SK-N-SH (cell line): ENCODE measurements around the gene CAPN3. TPM values are rescaled to one million over a fixed set of nuclear protein-coding genes. Genes with fewer than 3 reads are reported as not detected.

Experiments used
- CTCF ChIA-PET: fragments of 300-600, 350-600 bp; formaldehyde crosslinking; extraction: SDS; loops from one replicate; lab custom pipeline; 2021; lab: Yijun Ruan, JAX
- POLR2A ChIA-PET: fragments of 350-600 bp; sonication (Branson Sonifier 250); formaldehyde crosslinking; extraction: SDS; loops from one replicate; lab custom pipeline; 2020; ENCODE audit warnings: antibody characterized with exemption, inconsistent platforms; lab: Yijun Ruan, JAX
- DNase-seq: peaks from one replicate; pipeline ENCODE4 v3.0.0; 2012
- H2AFZ ChIP-seq: fragments of 200-600 bp; sonication (generic); 2 replicates; pipeline ENCODE4 v1.8.1; 2016; ENCODE audit warnings: antibody characterized with exemption, mild to moderate bottlenecking, low read depth
- H3F3A ChIP-seq: fragments of 200-600 bp; sonication (generic); replicated peaks from 2 replicates; pipeline ENCODE3; 2016; ENCODE audit warnings: antibody characterized with exemption, mild to moderate bottlenecking; ENCODE audit not compliant: insufficient read depth
- H3K27ac ChIP-seq, 2 experiments: fragments of 200-500 bp in 1 of 2; fragments of 200-600 bp in 1 of 2; sonication (Bioruptor generic) in 1 of 2; sonication (generic), shearing (Covaris generic) in 1 of 2; 2 replicates each; pipeline versions ENCODE4 v1.5.1 to v1.6.1; 2014 to 2016; ENCODE audit warnings: low read depth in 2 of 2, inconsistent platforms in 1 of 2, low read length in 1 of 2, mild to moderate bottlenecking in 1 of 2, mixed read lengths in 1 of 2
- H3K27me3 ChIP-seq: fragments of 200-600 bp; sonication (generic), shearing (Covaris generic); 2 replicates; pipeline ENCODE4 v1.6.1; 2016; ENCODE audit warnings: mixed run types; ENCODE audit not compliant: insufficient read depth
- H3K36me3 ChIP-seq, 2 experiments: fragments of 200-500 bp in 1 of 2; fragments of 200-600 bp in 1 of 2; sonication (Bioruptor generic) in 1 of 2; sonication (generic) in 1 of 2; replicated peaks in 1 of 2; 2 replicates each; pipeline versions ENCODE3 to v1.5.1; 2014 to 2016; ENCODE audit warnings: low read length in 1 of 2, mild to moderate bottlenecking in 1 of 2; ENCODE audit not compliant: insufficient read depth in 2 of 2, control insufficient read depth in 1 of 2
- H3K4me1 ChIP-seq, 2 experiments: fragments of 200-500 bp in 1 of 2; fragments of 200-600 bp in 1 of 2; sonication (Bioruptor generic) in 1 of 2; sonication (generic), shearing (Covaris generic) in 1 of 2; 2 replicates each; pipeline versions ENCODE4 v1.5.1 to v1.6.1; 2014 to 2016; ENCODE audit warnings: low read depth in 1 of 2, low read length in 1 of 2, mixed run types in 1 of 2; ENCODE audit not compliant: insufficient read depth in 2 of 2, control insufficient read depth in 1 of 2
- H3K4me2 ChIP-seq: fragments of 200-600 bp; sonication (generic), shearing (Covaris generic); 2 replicates; pipeline ENCODE4 v1.6.1; 2017; ENCODE audit warnings: mixed run types
- H3K4me3 ChIP-seq, 2 experiments: fragments of 200-500 bp in 1 of 2; fragments of 200-600 bp in 1 of 2; sonication (Bioruptor generic) in 1 of 2; sonication (generic), shearing (Covaris generic) in 1 of 2; 2 replicates each; pipeline versions ENCODE4 v1.5.1 to v1.8.1; 2014 to 2016; ENCODE audit warnings: low read depth in 2 of 2, inconsistent platforms in 1 of 2, low read length in 1 of 2, mild to moderate bottlenecking in 1 of 2, mixed read lengths in 1 of 2, moderate library complexity in 1 of 2
- H3K79me2 ChIP-seq: fragments of 200-600 bp; sonication (generic); 2 replicates; pipeline ENCODE4 v1.8.1; 2017; ENCODE audit warnings: mild to moderate bottlenecking; ENCODE audit not compliant: insufficient read depth
- H3K9ac ChIP-seq: fragments of 200-600 bp; sonication (generic); 2 replicates; pipeline ENCODE4 v1.6.1; 2017; ENCODE audit warnings: mixed run types
- H3K9me2 ChIP-seq: fragments of 200-600 bp; sonication (generic); 2 replicates; pipeline ENCODE4 v1.6.1; 2017; ENCODE audit warnings: mixed run types
- H3K9me3 ChIP-seq: fragments of 200-600 bp; sonication (generic); 2 replicates; pipeline ENCODE4 v1.6.1; 2017; ENCODE audit warnings: mixed run types, mild to moderate bottlenecking, moderate library complexity
- H4K20me1 ChIP-seq: fragments of 200-600 bp; sonication (generic); 2 replicates; pipeline ENCODE4 v1.6.1; 2017; ENCODE audit warnings: mild to moderate bottlenecking, mixed run types; ENCODE audit not compliant: insufficient read depth
- CHD2 ChIP-seq: fragments of 150-350 bp; IDR thresholded peaks from 2 replicates; pipeline ENCODE4 v1.6.1; 2018; ENCODE audit warnings: low read length; ENCODE audit not compliant: partially characterized antibody
- CTCF ChIP-seq: fragments of 200-600 bp; sonication (generic); IDR thresholded peaks from 2 replicates; pipeline ENCODE4 v1.6.1; 2017; ENCODE audit warnings: antibody characterized with exemption, mild to moderate bottlenecking, moderate library complexity
- FOSL2 ChIP-seq: IDR thresholded peaks from 2 replicates; pipeline ENCODE4 v1.4.0; 2012; ENCODE audit warnings: low read depth, mild to moderate bottlenecking, moderate library complexity, borderline replicate concordance
- FOXM1 ChIP-seq: IDR thresholded peaks from 2 replicates; pipeline ENCODE4 v1.4.0; 2012; ENCODE audit warnings: low read depth, mild to moderate bottlenecking
- MEF2A ChIP-seq: IDR thresholded peaks from 2 replicates; pipeline ENCODE4 v1.4.0; 2012; ENCODE audit warnings: low read depth, borderline replicate concordance
- NFIC ChIP-seq: IDR thresholded peaks from 2 replicates; pipeline ENCODE4 v1.4.0; 2012; ENCODE audit warnings: borderline replicate concordance
- NRF1 ChIP-seq: IDR thresholded peaks from 2 replicates; pipeline ENCODE4 v1.6.1; 2012; ENCODE audit warnings: low read depth, mild to moderate bottlenecking, low read length
- POLR2AphosphoS5 ChIP-seq: IDR thresholded peaks from 2 replicates; pipeline ENCODE4 v1.6.1; 2012; ENCODE audit warnings: low read depth, low read length
- RFX5 ChIP-seq: IDR thresholded peaks from 2 replicates; pipeline ENCODE4 v1.6.1; 2012; ENCODE audit warnings: mild to moderate bottlenecking, improper control_type of control experiment, low read length
- TAF1 ChIP-seq: IDR thresholded peaks from 2 replicates; pipeline ENCODE4 v1.6.1; 2012; ENCODE audit warnings: low read depth, mild to moderate bottlenecking, low read length, moderate library complexity, borderline replicate concordance
- TCF12 ChIP-seq: IDR thresholded peaks from 2 replicates; pipeline ENCODE4 v1.4.0; 2012
- TEAD4 ChIP-seq: IDR thresholded peaks from 2 replicates; pipeline ENCODE4 v1.4.0; 2012; ENCODE audit warnings: mild to moderate bottlenecking, borderline replicate concordance; ENCODE audit not compliant: insufficient read depth
- USF2 ChIP-seq: fragments of 150-350 bp; IDR thresholded peaks from 2 replicates; pipeline ENCODE4 v1.6.1; 2017; ENCODE audit warnings: antibody characterized with exemption, low read length, low read depth, borderline replicate concordance
- WGBS: methylation state at CpG from one replicate; pipeline ENCODE4 v1.1.6; 2017; ENCODE audit warnings: low lambda C conversion rate; 5-methylcytosine and 5-hydroxymethylcytosine counted together
- polyA plus RNA-seq, 3 experiments: library from polyadenylated mRNA; depleted of rRNA; stranded (reverse); fragments of >200 nt; gene quantifications; 2 replicates each; pipeline ENCODE4 v1.2.3, GENCODE V29; 2012
- TF ChIP-seq, protein P1 (sequence below): IDR thresholded peaks from 2 replicates; pipeline ENCODE4 v1.4.0; 2012; ENCODE audit warnings: low read depth, borderline replicate concordance
- TF ChIP-seq, protein P2 (sequence below): IDR thresholded peaks from 2 replicates; pipeline ENCODE4 v1.4.0; 2012; ENCODE audit warnings: low read depth
- TF ChIP-seq, protein P3 (sequence below): IDR thresholded peaks from 2 replicates; pipeline ENCODE4; 2012

Gene CAPN3
- polyA plus RNA-seq, 1 of the 3 experiments (the other 2 are of a cell fraction) = 1.8 TPM

DNA sequence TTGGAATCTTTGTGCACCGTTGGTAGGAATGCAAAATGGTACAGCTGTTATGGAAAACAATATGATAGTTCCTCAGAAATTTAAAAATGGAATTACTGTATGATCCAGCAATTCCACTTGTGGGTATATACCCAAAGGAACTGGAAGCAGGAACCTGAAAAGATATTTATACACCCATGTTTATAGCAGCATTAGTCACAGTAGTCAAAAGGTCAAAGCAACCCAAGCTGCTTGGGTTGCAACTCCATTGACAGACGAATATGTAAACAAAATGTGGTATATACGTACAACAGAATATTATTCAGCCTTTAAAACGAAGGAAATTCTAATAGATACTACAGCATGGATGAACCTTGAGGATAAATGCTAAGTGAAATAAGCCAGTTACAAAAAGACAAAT lies 35.0 kb upstream of the CAPN3 start (continued):
- TF ChIP-seq, protein P1, sequence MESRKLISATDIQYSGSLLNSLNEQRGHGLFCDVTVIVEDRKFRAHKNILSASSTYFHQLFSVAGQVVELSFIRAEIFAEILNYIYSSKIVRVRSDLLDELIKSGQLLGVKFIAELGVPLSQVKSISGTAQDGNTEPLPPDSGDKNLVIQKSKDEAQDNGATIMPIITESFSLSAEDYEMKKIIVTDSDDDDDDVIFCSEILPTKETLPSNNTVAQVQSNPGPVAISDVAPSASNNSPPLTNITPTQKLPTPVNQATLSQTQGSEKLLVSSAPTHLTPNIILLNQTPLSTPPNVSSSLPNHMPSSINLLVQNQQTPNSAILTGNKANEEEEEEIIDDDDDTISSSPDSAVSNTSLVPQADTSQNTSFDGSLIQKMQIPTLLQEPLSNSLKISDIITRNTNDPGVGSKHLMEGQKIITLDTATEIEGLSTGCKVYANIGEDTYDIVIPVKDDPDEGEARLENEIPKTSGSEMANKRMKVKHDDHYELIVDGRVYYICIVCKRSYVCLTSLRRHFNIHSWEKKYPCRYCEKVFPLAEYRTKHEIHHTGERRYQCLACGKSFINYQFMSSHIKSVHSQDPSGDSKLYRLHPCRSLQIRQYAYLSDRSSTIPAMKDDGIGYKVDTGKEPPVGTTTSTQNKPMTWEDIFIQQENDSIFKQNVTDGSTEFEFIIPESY = no peak
- TF ChIP-seq CTCF = no peak
- no peak for TF ChIP-seq MEF2A

DNA sequence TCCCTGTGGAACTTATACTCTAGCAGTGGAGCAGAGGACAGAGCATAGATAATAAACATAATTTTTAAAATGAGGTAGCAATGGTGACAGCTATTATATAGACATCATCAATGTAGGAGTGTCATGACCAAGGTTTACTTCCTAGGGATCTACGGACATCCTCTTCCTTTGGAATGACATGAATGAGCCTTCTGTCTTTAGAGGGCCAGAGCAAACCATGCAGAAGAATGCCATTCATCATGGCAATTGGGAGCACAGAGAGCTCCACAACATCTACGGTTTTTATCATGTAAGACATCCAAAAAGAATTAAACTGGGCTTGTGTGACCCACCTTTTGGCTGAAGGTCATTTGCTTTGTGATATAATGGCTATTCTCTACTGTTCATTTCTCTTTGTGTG lies 30.1 kb upstream of the CAPN3 start:
- Histone ChIP-seq H3K4me2 (no peak overlapping the region), H3K36me3 (peaks cover 0 to 6% of the 10 kb centered on the region in 2 experiments), H3K27me3 (no peaks in the 10 kb centered on the region), H3K9me3 (no peaks in the 10 kb centered on the region; the same call in 1 of the 2 replicates), H3K4me1 (no peaks in the 10 kb centered on the region), H4K20me1 (no peaks in the 10 kb centered on the region), H2AFZ (no peak overlapping the region), H3K9me2 (no peaks in the 10 kb centered on the region), H3K79me2 (no peaks in the 10 kb centered on the region), H3K4me3 (no peak overlapping the region), H3F3A (no peaks in the 10 kb centered on the region), H3K27ac (no peak overlapping the region), H3K9ac (no peak overlapping the region)
- POLR2A ChIA-PET = no interaction called here
- no peak for DNase-seq
- CTCF ChIA-PET = no interaction called here
- TF ChIP-seq TAF1 (no peak), NFIC (no peak), USF2 (no peak), FOSL2 (no peak), POLR2AphosphoS5 (no peak), CTCF (no peak), NRF1 (no peak), TEAD4 (no peak), CHD2 (no peak), TCF12 (no peak), RFX5 (no peak), FOXM1 (no peak)
- TF ChIP-seq, protein P2, sequence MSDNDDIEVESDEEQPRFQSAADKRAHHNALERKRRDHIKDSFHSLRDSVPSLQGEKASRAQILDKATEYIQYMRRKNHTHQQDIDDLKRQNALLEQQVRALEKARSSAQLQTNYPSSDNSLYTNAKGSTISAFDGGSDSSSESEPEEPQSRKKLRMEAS = no peak
- TF ChIP-seq, protein P3, sequence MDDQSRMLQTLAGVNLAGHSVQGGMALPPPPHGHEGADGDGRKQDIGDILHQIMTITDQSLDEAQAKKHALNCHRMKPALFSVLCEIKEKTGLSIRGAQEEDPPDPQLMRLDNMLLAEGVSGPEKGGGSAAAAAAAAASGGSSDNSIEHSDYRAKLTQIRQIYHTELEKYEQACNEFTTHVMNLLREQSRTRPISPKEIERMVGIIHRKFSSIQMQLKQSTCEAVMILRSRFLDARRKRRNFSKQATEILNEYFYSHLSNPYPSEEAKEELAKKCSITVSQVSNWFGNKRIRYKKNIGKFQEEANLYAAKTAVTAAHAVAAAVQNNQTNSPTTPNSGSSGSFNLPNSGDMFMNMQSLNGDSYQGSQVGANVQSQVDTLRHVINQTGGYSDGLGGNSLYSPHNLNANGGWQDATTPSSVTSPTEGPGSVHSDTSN = no peak
- WGBS = 78% methylated on average over 2 of the region's 2 CpGs
